NCI-H82 treated with DMSO at 0.1 percent for 48 hours (cell line): ENCODE measurements around the gene TRMT44.
A peak's percentile ranks its signal among the peaks of the same experiment; 100 is the strongest.
"Not testable (repeated sequence)": the region's sequence is repeated elsewhere in the genome, so short reads cannot be mapped to it uniquely, and the experiment has no call there.

Experiments used
- DNase-seq: peaks from one replicate; lab custom pipeline; 2025; ENCODE audit not compliant: unreplicated experiment; lab: John Stamatoyannopoulos, UW

Gene TRMT44

GRCh38 chr4:8406887-8407286, 33.7 kb upstream of the TRMT44 start:
- not testable (repeated sequence) for DNase-seq

GRCh38 chr4:8407316-8407715, 33.3 kb upstream of the TRMT44 start:
- DNase-seq, result no peak

DNA sequence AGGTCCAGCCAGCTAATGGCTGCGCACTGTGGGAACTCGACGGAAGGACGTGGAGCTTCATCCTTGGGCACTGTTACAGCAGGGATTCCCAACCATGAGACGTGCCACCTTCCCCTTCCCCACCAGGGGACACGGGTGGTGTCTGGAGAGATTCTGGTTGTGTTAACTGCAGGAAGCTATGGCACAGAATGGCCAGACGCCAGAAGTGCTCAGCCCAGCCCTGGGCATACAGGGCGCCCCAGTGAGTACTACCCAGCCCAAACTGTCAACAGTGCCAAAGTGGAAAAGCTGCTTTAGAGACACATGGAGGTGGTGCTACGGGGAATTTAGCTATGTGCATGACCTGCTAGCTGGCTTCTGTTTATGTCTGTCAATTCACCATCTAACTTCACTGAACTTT, 32.8 kb upstream of the TRMT44 start:
- no peak for DNase-seq

DNA sequence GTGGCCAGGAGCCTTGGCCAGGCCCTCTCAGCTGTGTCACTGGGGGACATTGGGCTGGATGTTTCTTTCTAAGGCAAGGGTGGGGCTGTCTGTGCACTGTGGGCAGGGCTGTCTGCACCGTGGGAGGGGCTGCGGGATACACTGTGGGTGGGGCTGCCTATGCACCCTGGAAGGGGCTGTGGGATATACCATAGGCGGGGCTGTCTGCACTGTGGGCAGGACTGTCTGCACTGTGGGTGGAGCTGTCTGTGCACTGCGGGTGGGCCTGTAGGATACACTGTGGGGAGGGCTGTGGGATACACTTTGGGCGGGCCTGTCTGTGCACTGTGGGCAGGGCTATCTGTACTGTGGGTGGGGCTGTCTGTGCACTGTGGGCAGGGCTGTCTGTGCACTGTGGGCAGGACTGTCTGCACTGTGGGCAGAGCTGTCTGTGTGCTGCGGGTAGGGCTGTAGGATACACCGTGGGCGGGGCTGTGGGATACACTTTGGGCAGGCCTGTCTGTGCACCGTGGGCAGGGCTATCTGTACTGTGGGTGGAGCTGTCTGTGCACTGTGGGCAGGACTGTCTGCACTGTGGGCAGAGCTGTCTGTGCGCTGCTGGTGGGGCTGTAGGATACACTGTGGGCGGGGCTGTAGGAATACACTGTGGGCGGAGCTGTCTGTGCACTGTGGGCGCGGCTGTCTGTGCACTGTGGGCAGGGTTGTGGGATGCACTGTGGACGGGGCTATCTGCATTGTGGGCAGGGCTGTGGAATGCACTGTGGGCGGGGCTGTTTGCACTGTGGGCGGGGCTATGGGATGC, 31.1 kb upstream of the TRMT44 start:
- DNase-seq, result no peak

DNA sequence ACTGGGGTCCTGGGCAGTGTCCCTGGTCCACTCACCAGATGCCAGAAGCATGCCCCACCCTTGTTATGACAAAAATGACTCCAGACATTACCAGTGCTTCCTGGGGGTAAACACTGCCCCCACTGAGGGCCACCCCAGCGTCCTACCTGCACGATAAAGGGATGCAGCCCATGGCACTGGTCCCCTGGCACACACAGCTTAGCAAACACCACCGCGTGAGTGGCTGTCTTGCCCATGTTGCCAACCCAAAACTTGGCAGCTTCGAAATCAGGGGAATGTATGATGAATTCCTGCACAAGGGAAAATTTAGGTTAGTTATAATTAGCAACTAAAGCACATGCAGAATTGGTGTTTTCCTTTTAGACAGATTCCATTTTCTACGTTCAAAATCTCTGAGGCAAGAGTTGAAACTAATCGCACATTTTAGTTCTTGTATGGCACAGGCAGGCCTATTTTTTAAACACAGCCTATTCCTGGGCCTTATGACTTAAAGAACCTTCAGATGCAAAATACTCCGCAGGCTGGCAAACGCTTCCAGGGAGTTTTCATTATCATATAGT, 30.4 kb upstream of the TRMT44 start:
- DNase-seq, result no peak

DNA sequence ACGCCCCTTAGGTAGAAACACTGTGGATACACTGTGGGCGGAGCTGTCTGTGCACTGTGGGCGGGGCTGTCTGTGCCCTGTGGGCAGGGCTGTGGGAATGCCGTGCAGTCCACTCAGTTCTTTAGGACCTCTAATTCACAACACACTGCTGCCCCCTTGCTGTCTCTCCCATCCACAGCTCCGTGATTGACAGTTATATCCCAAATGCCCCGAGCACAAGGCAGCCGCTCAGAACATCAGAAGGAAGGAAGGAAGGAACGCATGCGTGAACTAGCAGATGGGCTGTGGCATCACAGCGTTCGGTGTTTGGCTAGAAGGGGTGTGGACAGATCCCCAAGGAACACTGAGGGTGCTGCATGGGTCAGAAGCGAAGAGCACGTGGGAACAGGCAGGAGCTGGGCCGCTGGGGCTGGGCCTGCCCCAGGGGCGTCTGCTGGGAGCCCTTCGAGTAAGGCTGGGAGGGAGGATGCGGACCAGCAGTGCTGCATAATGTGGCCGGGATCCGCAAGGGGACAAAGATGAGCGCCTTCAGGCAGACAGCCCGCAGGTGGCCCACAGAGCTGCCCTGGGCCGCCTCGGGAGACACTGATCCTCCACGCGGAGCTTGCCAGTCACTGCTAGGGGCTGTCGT, 29.8 kb upstream of the TRMT44 start:
- DNase-seq, result peak; percentile 72

DNA sequence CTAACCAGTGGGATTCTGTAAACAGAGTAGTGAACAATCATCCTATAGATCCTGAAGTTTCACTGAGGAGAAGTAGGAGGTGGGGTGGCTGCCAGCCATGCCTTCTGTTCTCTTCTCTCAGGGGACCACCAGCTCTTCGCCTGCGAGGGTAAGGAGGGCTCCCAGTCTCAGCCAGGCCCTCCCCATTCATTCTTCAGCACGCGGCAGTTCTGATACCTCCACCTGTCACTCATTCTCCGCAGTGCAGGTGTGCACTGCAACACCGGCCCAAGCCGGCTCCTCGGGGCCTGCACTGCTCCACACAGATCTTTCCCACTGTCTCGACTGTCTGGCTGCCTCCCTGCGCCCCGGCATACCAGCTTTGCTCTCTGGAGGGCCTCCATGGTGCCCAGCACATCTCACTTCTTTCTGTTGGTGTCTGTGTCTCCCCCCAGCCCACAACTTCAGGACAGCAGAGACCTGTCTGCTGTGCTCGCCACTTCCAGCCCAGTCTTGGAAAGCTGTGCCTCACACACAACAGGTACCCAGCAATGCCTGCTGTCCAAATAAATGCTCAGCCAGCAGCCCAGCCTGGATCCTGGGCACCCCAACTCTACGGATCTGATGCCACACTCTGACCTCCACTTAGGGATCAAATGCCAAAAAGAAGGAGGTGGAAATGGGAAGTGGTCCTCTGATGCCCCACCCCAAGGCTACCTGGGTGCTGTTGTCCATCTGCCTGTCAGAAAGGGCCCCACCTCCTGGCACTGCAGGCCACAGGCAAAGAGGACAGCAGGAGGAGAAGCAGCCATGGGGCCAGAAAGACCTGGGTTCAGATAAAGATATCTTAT, 29.0 kb upstream of the TRMT44 start:
- no peak for DNase-seq

DNA sequence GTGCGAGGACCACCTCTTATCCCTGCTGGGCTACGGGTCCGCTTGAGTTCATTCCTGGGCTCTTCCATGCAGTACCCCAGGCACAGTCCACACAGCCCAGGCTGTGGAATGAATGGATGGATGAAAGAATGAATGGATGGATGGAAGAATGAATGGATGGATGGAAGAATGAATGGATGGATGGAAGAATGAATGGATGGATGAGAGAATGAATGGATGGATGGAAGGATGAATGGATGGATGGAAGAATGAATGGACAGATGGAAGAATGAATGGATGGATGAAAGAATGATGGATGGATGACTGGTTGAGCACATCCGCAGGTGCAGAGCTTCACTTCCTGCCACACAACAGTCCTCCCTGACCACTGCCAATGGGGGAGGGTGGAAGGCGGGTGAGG, 28.3 kb upstream of the TRMT44 start:
- no peak for DNase-seq

DNA sequence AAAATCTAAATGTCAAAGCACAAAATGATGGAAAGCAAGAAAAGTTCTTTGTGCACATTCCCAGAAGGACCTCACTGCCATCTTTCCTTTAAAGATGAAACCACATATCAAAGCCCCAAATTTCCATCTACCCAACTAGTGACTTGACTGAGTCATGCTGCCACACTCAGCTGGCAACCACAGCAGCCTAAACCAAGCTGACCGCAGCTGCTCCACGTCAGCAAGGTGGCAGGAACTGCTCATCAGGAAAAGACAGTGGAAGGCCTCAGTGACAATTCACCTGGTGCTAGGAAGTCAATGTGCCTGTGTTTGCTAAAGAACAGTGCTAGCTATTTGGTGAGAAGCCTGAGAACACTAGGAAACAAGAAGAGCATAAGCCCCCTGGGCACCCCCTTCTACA, 26.2 kb upstream of the TRMT44 start:
- no peak for DNase-seq

- DNase-seq, result no peak
These were observed 23.4 kb upstream of the TRMT44 start for GRCh38 chr4:8417071-8417614.

DNA sequence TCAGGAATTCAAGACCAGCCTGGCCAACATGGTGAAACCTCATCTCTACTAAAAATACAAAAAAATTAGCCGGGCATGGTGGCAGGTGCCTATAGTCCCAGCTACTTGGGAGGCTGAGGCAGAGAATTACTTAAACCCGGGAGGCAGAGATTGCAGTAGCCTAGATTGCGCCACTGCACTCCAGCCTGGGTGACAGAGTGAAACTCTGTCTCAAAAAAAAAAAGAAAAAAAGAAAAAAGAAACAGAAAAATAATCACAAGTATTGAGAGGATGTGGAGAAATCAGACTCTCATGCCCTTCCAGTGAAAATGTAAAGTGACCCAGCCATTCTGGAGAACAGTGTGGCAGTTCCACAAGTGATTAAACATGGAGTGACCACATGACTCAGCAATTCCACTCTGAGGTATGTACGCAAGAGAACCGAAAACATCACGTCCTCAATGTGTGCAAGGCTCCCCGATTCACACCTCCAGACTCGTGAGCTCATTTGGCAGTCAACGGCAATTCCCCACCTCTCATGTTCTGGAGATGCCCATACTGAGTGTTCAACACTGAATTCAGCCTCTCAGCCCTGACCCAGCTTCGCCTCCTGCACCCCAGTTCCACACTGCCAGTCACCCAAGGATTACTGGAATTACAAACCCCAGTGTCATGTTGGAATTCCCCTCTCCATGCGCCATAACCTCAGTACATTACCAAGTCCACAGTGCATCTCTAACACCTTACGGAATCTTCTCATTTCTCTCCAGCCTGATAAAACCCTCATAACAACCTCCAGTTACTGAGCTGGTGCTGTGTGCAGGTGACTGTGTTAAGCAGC, 21.1 kb upstream of the TRMT44 start:
- DNase-seq, result no peak

DNA sequence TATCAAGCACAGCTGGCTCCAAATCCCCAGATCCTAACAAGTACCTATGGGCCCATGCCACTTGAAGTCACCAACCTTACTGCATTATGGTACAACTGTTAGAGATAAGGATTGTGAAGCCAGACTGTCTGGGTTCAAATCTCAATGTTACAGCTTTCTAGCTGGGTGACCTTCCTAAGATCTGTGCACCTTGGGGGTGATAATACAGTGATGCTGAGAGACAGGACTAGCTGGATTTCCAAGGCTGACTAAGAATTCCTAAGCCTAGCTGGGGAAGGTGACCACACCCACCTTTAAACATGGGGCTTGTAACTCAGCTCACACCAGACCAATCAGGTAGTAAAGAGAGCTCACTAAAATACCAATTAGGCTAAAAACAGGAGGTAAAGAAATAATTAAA, 20.4 kb upstream of the TRMT44 start:
- DNase-seq, result not testable (repeated sequence)

- no peak for DNase-seq
These were observed 18.2 kb upstream of the TRMT44 start for GRCh38 chr4:8422327-8422726.

GRCh38 chr4:8422786-8423185, 17.8 kb upstream of the TRMT44 start:
- DNase-seq, result no peak

DNA sequence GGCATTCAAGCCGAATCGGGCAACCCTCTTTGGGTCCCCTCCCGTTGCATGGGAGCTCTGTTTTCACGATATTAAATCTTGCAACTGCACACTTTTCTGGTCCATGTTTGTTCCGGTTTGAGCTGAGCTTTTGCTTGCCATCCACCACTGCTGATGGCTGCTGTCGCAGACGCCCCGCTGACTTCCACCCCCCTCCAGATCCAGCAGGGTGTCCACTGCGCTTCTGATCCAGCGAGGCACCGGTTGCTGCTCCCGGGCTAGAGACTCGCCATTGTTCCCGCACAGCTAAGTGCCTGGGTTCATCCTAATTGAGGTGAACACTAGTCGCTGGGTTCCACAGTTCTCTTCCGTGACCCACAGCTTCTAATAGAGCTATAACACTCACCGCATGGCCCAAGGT, 13.3 kb upstream of the TRMT44 start:
- DNase-seq, result no peak

- no peak for DNase-seq
These were observed 12.8 kb upstream of the TRMT44 start for GRCh38 chr4:8427761-8428287.

GRCh38 chr4:8428288-8429097, 12.1 kb upstream of the TRMT44 start:
- DNase-seq, result peak; percentile 2

GRCh38 chr4:8431553-8431952, 9.0 kb upstream of the TRMT44 start:
- no peak for DNase-seq

GRCh38 chr4:8433136-8433535, 7.4 kb upstream of the TRMT44 start:
- DNase-seq, result peak; percentile 36
